ENCODE data around the gene GNB1L.

DNA sequence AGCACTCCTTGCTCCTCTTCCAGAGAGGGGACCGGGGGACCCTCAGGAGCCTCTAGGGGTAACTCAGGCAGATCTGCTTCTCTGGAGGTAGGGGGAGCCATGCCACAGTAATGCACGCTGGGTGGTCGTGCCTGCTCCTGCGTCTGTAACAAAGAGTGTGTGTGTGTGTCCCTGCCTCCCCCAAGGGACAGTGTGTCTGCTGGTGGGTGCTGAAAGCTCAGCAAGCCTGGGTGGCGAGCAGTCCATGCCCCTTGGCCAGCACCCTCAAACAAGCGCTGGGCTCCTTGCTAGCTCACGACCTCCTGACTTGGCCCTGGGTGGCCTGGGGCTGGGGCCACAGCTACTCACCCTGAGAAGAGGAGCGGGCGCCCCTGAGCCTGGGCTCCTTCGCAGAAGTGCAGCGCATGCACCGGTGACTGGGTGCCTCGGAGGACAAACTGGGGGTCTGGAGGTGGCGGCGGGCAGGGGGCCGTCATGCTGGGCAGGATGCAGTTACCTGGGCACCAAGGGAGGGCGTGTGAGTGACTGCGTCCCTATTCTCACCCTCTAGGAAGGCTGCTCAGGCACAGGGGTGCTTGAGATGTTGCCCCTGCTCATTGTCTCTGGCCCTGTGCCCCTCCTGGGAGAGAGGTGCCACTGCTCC lies 33.7 kb downstream of the GNB1L start:
- TF ChIP-seq, protein P1, sequence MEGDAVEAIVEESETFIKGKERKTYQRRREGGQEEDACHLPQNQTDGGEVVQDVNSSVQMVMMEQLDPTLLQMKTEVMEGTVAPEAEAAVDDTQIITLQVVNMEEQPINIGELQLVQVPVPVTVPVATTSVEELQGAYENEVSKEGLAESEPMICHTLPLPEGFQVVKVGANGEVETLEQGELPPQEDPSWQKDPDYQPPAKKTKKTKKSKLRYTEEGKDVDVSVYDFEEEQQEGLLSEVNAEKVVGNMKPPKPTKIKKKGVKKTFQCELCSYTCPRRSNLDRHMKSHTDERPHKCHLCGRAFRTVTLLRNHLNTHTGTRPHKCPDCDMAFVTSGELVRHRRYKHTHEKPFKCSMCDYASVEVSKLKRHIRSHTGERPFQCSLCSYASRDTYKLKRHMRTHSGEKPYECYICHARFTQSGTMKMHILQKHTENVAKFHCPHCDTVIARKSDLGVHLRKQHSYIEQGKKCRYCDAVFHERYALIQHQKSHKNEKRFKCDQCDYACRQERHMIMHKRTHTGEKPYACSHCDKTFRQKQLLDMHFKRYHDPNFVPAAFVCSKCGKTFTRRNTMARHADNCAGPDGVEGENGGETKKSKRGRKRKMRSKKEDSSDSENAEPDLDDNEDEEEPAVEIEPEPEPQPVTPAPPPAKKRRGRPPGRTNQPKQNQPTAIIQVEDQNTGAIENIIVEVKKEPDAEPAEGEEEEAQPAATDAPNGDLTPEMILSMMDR (IDR thresholded peaks at IDR 0.05): no peak
- no peak for TF ChIP-seq POLR2A (IDR thresholded peaks at IDR 0.05)
